Activated T-cell treated with anti-CD3 and anti-CD28 coated beads, Interleukin-2, amount 50 U/mL, for 24 hours (primary cell): ENCODE data around the gene NACA.
"Not testable (repeated sequence)": the region's sequence is repeated elsewhere in the genome, so short reads cannot be mapped to it uniquely, and the experiment has no call there.

ENCODE experiments used
- DNase-seq: peaks from one replicate; pipeline ENCODE4 v3.0.0-alpha.2; 2020
- H3K27ac Mint-ChIP-seq: 2 replicates; pipeline ENCODE4 v1.8.0; 2020; ENCODE audit warnings: mild to moderate bottlenecking, mixed read lengths
- H3K27me3 Mint-ChIP-seq: 2 replicates; pipeline ENCODE4 v1.8.0; 2020; ENCODE audit warnings: mixed read lengths
- H3K36me3 Mint-ChIP-seq: 2 replicates; pipeline ENCODE4 v1.8.0; 2020; ENCODE audit warnings: low read depth, mixed read lengths
- H3K4me1 Mint-ChIP-seq: 2 replicates; pipeline ENCODE4 v1.8.0; 2020; ENCODE audit warnings: low read depth, mixed read lengths
- H3K4me3 Mint-ChIP-seq: 2 replicates; pipeline ENCODE4 v1.8.0; 2020; ENCODE audit warnings: mild to moderate bottlenecking, moderate library complexity, mixed read lengths
- H3K9me3 Mint-ChIP-seq: 2 replicates; pipeline ENCODE4 v1.8.0; 2020; ENCODE audit warnings: mixed read lengths

Gene NACA

GRCh38 chr12:56719056-56719455, 6.0 kb downstream of the NACA start:
- DNase-seq = no peak
- H3K9me3 Mint-ChIP-seq = no peaks in the 10 kb centered on the region
- H3K27me3 Mint-ChIP-seq = no peaks in the 10 kb centered on the region
- peaks cover 75% of the 10 kb centered on the region for H3K4me1 Mint-ChIP-seq
- H3K27ac Mint-ChIP-seq = peak overlapping the region; percentile 99
- peaks cover 88% of the 10 kb centered on the region for H3K36me3 Mint-ChIP-seq
- peak overlapping the region; percentile 98 for H3K4me3 Mint-ChIP-seq

GRCh38 chr12:56718636-56719035, 6.5 kb downstream of the NACA start:
- Mint-ChIP-seq H3K27ac (peak overlapping the region; percentile 99), H3K4me3 (peak overlapping the region; percentile 98), H3K27me3 (no peaks in the 10 kb centered on the region), H3K36me3 (peaks cover 88% of the 10 kb centered on the region), H3K9me3 (no peaks in the 10 kb centered on the region), H3K4me1 (peaks cover 75% of the 10 kb centered on the region)
- DNase-seq = no peak

GRCh38 chr12:56718149-56718548, 7.0 kb downstream of the NACA start:
- no peak overlapping the region for H3K27ac Mint-ChIP-seq
- no peak for DNase-seq
- no peaks in the 10 kb centered on the region for H3K27me3 Mint-ChIP-seq
- H3K4me1 Mint-ChIP-seq = peaks cover 73% of the 10 kb centered on the region
- no peak overlapping the region for H3K4me3 Mint-ChIP-seq
- H3K9me3 Mint-ChIP-seq = no peaks in the 10 kb centered on the region
- peaks cover 88% of the 10 kb centered on the region for H3K36me3 Mint-ChIP-seq

GRCh38 chr12:56716933-56717880, 7.9 kb downstream of the NACA start:
- Mint-ChIP-seq H3K27ac (peak overlapping the region; percentile 89), H3K9me3 (no peaks in the 10 kb centered on the region), H3K4me3 (peak overlapping the region; percentile 31), H3K4me1 (peaks cover 64% of the 10 kb centered on the region), H3K36me3 (peaks cover 88% of the 10 kb centered on the region), H3K27me3 (no peaks in the 10 kb centered on the region)
- no peak for DNase-seq

GRCh38 chr12:56716458-56716857, 8.6 kb downstream of the NACA start:
- Mint-ChIP-seq H3K4me1 (peaks cover 56% of the 10 kb centered on the region), H3K4me3 (peak overlapping the region; percentile 10), H3K9me3 (no peaks in the 10 kb centered on the region), H3K27me3 (no peaks in the 10 kb centered on the region), H3K36me3 (peaks cover 88% of the 10 kb centered on the region), H3K27ac (peak overlapping the region; percentile 89)
- DNase-seq = no peak

- DNase-seq = no peak
- H3K27ac Mint-ChIP-seq = peak overlapping the region; percentile 89
- H3K4me3 Mint-ChIP-seq = no peak overlapping the region
- H3K36me3 Mint-ChIP-seq = peaks cover 88% of the 10 kb centered on the region
- H3K4me1 Mint-ChIP-seq = peaks cover 50% of the 10 kb centered on the region
- H3K27me3 Mint-ChIP-seq = no peaks in the 10 kb centered on the region
- no peaks in the 10 kb centered on the region for H3K9me3 Mint-ChIP-seq
These were observed 9.3 kb downstream of the NACA start for GRCh38 chr12:56715798-56716197.

- Mint-ChIP-seq H3K36me3 (peaks cover 76% of the 10 kb centered on the region), H3K27ac (peak overlapping the region; percentile 80)
These were observed 10.6 kb downstream of the NACA start for GRCh38 chr12:56714431-56714929.

GRCh38 chr12:56713345-56713744, 11.8 kb downstream of the NACA start:
- no peaks in the 10 kb centered on the region for H3K27me3 Mint-ChIP-seq
- no peaks in the 10 kb centered on the region for H3K9me3 Mint-ChIP-seq
- peaks cover 27% of the 10 kb centered on the region for H3K4me1 Mint-ChIP-seq
- no peak overlapping the region for H3K4me3 Mint-ChIP-seq
- H3K27ac Mint-ChIP-seq = peak overlapping the region; percentile 34
- peaks cover 66% of the 10 kb centered on the region for H3K36me3 Mint-ChIP-seq
- DNase-seq = no peak

More at GRCh38 chr12:56714431-56714929, 10.6 kb downstream of the NACA start:
- Mint-ChIP-seq H3K9me3 (no peaks in the 10 kb centered on the region), H3K4me3 (no peak overlapping the region), H3K4me1 (peaks cover 37% of the 10 kb centered on the region), H3K27me3 (no peaks in the 10 kb centered on the region)
- no peak for DNase-seq

GRCh38 chr12:56709759-56710376, 15.2 kb downstream of the NACA start:
- no peaks in the 10 kb centered on the region for H3K27me3 Mint-ChIP-seq
- H3K4me1 Mint-ChIP-seq = peaks cover 6% of the 10 kb centered on the region
- no peak overlapping the region for H3K4me3 Mint-ChIP-seq
- H3K27ac Mint-ChIP-seq = peak overlapping the region; percentile 65
- no peaks in the 10 kb centered on the region for H3K9me3 Mint-ChIP-seq
- H3K36me3 Mint-ChIP-seq = peaks cover 42% of the 10 kb centered on the region
- DNase-seq = no peak

GRCh38 chr12:56704522-56704921, 20.6 kb downstream of the NACA start:
- not testable (repeated sequence) for H3K27me3 Mint-ChIP-seq, H3K4me1 Mint-ChIP-seq, DNase-seq, H3K27ac Mint-ChIP-seq, H3K9me3 Mint-ChIP-seq, H3K4me3 Mint-ChIP-seq, H3K36me3 Mint-ChIP-seq

- no peaks in the 10 kb centered on the region for H3K36me3 Mint-ChIP-seq
- DNase-seq = no peak
- no peak overlapping the region for H3K4me3 Mint-ChIP-seq
- H3K27ac Mint-ChIP-seq = no peak overlapping the region
- H3K9me3 Mint-ChIP-seq = no peaks in the 10 kb centered on the region
- H3K4me1 Mint-ChIP-seq = peaks cover 3% of the 10 kb centered on the region
- peaks cover 6% of the 10 kb centered on the region for H3K27me3 Mint-ChIP-seq
These were observed 26.0 kb downstream of the NACA start for GRCh38 chr12:56699020-56699661.

- no peaks in the 10 kb centered on the region for H3K4me1 Mint-ChIP-seq
- DNase-seq = no peak
- no peaks in the 10 kb centered on the region for H3K9me3 Mint-ChIP-seq
- H3K27me3 Mint-ChIP-seq = no peaks in the 10 kb centered on the region
- H3K4me3 Mint-ChIP-seq = no peak overlapping the region
- H3K27ac Mint-ChIP-seq = no peak overlapping the region
- no peaks in the 10 kb centered on the region for H3K36me3 Mint-ChIP-seq
These were observed 29.6 kb downstream of the NACA start for GRCh38 chr12:56695327-56696101.

- no peak overlapping the region for H3K27ac Mint-ChIP-seq
- H3K9me3 Mint-ChIP-seq = no peaks in the 10 kb centered on the region
- no peak for DNase-seq
- H3K27me3 Mint-ChIP-seq = no peaks in the 10 kb centered on the region
- H3K36me3 Mint-ChIP-seq = no peaks in the 10 kb centered on the region
- no peak overlapping the region for H3K4me3 Mint-ChIP-seq
- peaks cover 2% of the 10 kb centered on the region for H3K4me1 Mint-ChIP-seq
These were observed 30.9 kb downstream of the NACA start for GRCh38 chr12:56694161-56694560.

- Mint-ChIP-seq H3K27me3 (no peaks in the 10 kb centered on the region), H3K27ac (peak overlapping the region; percentile 100), H3K4me1 (peaks cover 23% of the 10 kb centered on the region), H3K36me3 (peaks cover 50% of the 10 kb centered on the region), H3K9me3 (no peaks in the 10 kb centered on the region), H3K4me3 (peak overlapping the region; percentile 100)
- DNase-seq = no peak
These were observed 36.3 kb downstream of the NACA start for GRCh38 chr12:56688846-56689109.
